GM10248 (cell line): ENCODE measurements around the gene PROCA1.

ENCODE experiments used
- CTCF ChIA-PET: fragments of 300-600 bp; sonication (Branson Sonifier 250); formaldehyde crosslinking; extraction: SDS; loops from one replicate; lab custom pipeline; 2021; ENCODE audit warnings: antibody characterized with exemption; lab: Yijun Ruan, JAX
- POLR2A ChIA-PET: fragments of 350-650 bp; sonication (Branson Sonifier 250); formaldehyde crosslinking; extraction: SDS; loops from one replicate; lab custom pipeline; 2020; ENCODE audit warnings: antibody characterized with exemption; lab: Yijun Ruan, JAX
- DNase-seq: peaks from one replicate; pipeline ENCODE4 v3.0.0; 2012; ENCODE audit errors: extremely low spot score
- CTCF ChIP-seq: IDR thresholded peaks from 2 replicates; pipeline ENCODE4 v1.5.1; 2012; ENCODE audit warnings: mild to moderate bottlenecking, low read depth; ENCODE audit errors: extremely low read depth, missing control alignments, control extremely low read depth

The PROCA1 gene

DNA sequence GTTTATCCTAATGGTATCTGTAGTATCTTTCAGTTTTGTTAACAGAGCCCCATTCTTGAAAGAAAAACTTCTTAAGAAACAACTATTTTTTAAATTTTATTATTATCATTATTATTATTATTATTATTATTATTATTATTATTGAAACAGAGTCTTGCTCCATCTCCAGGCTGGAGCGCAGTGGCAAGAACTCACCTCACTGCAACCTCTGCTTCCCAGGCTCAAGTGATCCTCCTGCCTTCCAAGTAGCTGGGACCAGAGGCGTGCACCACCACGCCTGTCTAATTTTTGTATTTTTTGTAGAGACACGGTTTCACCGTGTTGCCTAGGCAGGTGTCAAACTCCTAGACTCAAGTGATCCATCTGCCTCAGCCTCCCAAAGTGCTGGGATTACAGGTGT lies 26.3 kb downstream of the PROCA1 start:
- TF ChIP-seq CTCF = no peak
- ChIA-PET POLR2A (no interaction called here), CTCF (interaction anchor here (2.3 kb wide), 1 partner anchor 9 kb away, joined by 8 read pairs; no protein-coding TSS in a partner anchor)
- no peak for DNase-seq

DNA sequence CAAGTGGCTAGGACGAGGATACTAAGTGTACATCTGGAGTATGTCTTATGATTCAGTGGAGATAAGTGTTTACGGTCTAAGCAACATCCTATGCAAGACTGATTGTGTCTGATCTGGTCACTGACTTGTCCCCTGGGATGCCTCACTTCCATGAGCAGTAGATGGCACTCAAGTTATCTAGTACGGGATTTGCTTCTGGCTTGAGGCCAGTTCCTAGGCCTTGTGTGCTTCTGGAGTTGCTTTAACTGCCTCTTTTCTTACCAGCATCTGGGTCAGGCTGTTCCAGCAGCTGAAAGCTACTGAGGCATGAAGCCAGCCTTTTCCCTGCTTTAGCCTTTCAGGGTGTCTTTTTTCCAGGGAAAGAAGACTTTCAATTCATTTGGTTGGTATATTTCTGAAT lies 26.7 kb downstream of the PROCA1 start:
- DNase-seq = no peak
- TF ChIP-seq CTCF = no peak
- ChIA-PET CTCF (no interaction called here), POLR2A (no interaction called here)

DNA sequence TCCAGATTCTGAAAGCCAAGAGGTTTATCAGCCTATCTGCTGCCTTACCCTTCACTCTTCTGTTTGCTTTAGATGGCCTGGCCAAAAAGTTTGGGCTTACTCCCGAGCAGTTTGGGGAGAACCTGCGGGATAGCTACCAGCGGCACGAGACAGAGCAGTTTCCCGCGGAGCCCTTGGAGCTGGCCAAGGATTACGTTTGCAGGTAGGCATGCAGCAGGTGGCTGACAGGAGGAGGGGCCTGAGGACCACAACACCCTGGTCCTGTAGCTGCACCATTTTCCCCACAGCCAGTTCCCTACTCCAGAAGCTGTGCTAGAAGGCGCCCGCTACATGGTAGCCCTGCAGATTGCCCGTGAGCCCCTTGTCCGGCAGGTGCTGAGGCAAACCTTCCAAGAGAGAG lies 29.0 kb downstream of the PROCA1 start:
- DNase-seq = no peak
- CTCF ChIA-PET = no interaction called here
- no peak for TF ChIP-seq CTCF
- POLR2A ChIA-PET = interaction anchor here (0.8 kb wide), 1 partner anchor 44 kb away, joined by 3 read pairs; the partner anchor contains the start of gene TLCD1

DNA sequence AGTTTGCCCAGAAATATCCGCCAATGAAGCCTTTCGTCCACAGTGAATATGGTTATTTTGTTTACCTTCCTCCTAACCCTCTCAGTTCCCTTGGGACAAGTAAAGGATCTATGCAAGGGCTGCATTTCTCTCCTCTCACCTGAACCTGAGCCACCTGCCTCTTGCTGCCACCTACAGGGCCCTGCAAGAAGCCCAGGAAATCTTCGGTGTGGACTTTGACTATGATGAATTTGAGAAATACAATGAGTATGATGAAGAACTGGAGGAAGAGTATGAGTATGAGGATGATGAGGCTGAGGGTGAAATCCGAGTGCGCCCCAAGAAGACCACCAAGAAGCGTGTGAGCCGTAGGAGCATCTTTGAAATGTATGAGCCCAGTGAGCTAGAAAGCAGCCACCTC lies 35.7 kb downstream of the PROCA1 start:
- ChIA-PET CTCF (interaction anchor here (1.2 to 3.0 kb wide), 8 partner anchors 10 to 441 kb away, joined by 3 to 16 read pairs (median 5); partner anchors contain the start of genes SDF2 and SUPT6H), POLR2A (interaction anchor here (0.9 kb wide), 1 partner anchor 12 kb away, joined by 4 read pairs; no protein-coding TSS in a partner anchor)
- no peak for DNase-seq
- peak; percentile 49 for TF ChIP-seq CTCF

DNA sequence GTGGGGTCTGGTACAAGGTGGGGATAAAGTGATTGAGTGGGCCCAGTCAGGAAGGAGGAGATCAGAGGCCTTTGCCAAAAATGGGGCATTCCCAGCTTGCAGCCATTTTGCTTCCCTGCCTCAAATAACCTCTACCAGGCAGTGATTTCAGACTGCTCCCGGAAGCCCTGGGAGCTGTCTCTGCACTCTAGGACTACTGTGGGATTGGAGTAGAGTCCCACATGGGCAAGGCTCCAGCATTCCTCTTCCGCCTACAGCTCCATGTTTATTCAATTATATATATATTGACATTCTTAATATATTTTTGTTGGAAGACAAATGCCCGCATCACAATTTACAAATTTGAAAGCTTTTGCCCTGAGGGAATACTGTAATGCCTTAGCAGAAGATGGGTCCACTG lies 36.2 kb downstream of the PROCA1 start:
- no peak for DNase-seq
- ChIA-PET POLR2A (interaction anchor here (0.6 to 0.9 kb wide), 2 partner anchors 10 to 13 kb away, joined by 3 to 4 read pairs; no protein-coding TSS in a partner anchor), CTCF (interaction anchor here (1.0 to 3.0 kb wide), 8 partner anchors 9 to 441 kb away, joined by 3 to 16 read pairs (median 4); partner anchors contain the start of genes SDF2 and SUPT6H)
- no peak for TF ChIP-seq CTCF

DNA sequence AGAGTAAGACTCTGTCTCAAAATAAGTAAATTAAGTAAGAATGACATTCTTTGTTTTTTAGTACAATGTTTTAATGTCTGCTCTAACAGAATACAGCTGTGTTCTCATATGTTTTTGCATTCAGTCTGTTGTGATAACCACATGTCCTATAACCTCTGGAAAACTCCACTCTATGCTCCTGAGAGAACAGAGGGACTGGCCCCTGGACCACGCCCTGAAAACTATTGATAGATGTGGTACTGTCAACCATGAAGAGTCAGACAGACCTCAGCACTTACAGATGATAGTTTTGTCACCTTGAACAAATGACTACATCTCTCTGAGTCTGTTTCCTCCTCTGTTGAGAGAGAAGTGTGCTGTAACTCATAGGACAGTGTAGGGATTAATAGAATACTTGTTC lies 41.8 kb downstream of the PROCA1 start:
- ChIA-PET CTCF (interaction anchor here (2.6 kb wide), 1 partner anchor 9 kb away, joined by 8 read pairs; the partner anchor contains the start of genes SDF2 and SUPT6H), POLR2A (no interaction called here)
- no peak for TF ChIP-seq CTCF
- DNase-seq = no peak

- POLR2A ChIA-PET = interaction anchor here (1.0 kb wide), 1 partner anchor 10 kb away, joined by 3 read pairs; no protein-coding TSS in a partner anchor
These were observed 43.8 kb downstream of the PROCA1 start for GRCh38 chr17:28667870-28668269.

More at GRCh38 chr17:28667870-28668269, 43.8 kb downstream of the PROCA1 start:
- TF ChIP-seq CTCF = no peak
- CTCF ChIA-PET = interaction anchor here (0.9 to 2.7 kb wide), 7 partner anchors 15 to 96 kb away, joined by 3 to 21 read pairs (median 5); partner anchors contain the start of gene BLTP2
- DNase-seq = no peak
